Fibroblast of villous mesenchyme (primary cell): Measurements from ENCODE around the gene CYBC1. TPM values are rescaled to one million over a fixed set of nuclear protein-coding genes. Genes with fewer than 3 reads are reported as not detected.
"Not testable (repeated sequence)": the region's sequence is repeated elsewhere in the genome, so short reads cannot be mapped to it uniquely, and the experiment has no call there.

Experiments
- DNase-seq: peaks from one replicate; pipeline ENCODE4 v3.0.0-alpha.2; 2010; ENCODE audit warnings: low read depth
- H3K4me3 ChIP-seq: 2 replicates; pipeline ENCODE4 v1.5.1; 2011; ENCODE audit warnings: low read depth, mild to moderate bottlenecking, low read length
- CTCF ChIP-seq: IDR thresholded peaks from 2 replicates; pipeline ENCODE4 v1.5.1; 2012; ENCODE audit warnings: low read depth, mild to moderate bottlenecking, low read length; ENCODE audit not compliant: insufficient read depth
- total RNA-seq: library from RNA; depleted of rRNA; stranded (reverse); fragments of >200 nt; gene quantifications from 2 replicates; pipeline ENCODE4 v1.2.3, GENCODE V29; 2012

Gene CYBC1
- total RNA-seq, 1 donor = 46.2 TPM

- no peak for DNase-seq
- no peak for TF ChIP-seq CTCF
- H3K4me3 ChIP-seq = no peak overlapping the region
Observed at GRCh38 chr17:82464567-82464929, 14.0 kb upstream of the CYBC1 start.

DNA sequence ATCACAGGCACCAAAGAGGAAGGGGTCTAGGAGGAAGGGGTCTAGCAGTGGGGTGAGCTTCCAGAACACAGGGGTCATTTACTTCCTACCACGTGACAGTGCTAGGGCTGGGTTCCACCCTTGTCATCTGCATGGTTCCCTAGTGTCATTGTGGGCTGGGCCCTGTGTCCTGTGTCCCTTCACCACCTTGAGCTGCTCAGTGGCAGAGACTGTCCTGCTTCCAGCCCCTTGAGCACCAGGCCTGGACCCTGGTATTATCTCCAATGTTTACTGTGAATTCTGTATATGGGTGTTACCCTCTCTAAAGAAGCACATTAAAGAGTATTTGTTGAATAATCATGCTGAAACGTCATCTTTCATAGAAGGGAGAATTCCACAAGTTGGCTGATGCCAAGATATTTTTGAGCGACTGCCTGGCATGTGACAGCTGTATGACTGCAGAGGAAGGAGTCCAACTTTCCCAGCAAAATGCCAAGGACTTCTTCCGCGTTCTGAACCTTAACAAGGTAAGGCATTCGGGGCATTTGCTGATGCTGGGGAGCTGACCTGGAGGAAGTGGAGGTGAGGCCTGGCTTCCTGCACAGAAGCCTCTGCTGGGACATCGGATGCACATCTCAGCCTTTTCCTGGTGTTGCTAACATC is 13.5 kb upstream of the CYBC1 start:
- no peak for DNase-seq

DNA sequence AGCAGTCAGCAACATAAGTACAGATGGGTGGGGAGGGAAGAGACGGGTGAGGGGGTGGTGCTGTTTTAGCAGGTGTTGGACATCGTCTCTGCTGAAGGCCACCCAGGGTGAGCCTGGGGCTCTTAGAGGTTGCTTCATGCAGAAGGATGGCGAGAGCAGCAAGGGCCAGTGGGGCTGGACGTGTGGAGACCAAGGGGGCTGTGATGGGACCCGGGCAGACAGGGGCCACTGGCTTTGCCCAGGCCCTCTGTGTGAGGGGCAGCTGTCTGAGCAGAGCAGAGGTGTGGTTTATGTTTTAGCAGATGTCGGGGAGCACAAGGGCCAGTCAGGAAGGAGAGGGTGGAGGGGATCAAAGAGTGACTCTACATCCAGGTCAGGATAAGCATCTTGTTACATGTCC is 12.8 kb upstream of the CYBC1 start:
- no peak overlapping the region for H3K4me3 ChIP-seq
- no peak for DNase-seq
- TF ChIP-seq CTCF = no peak

More for the DNA sequence above, 13.5 kb upstream of the CYBC1 start:
- no peak for TF ChIP-seq CTCF
- no peak overlapping the region for H3K4me3 ChIP-seq

GRCh38 chr17:82461827-82462524 is 11.4 kb upstream of the CYBC1 start:
- DNase-seq = no peak
- H3K4me3 ChIP-seq = no peak overlapping the region

DNA sequence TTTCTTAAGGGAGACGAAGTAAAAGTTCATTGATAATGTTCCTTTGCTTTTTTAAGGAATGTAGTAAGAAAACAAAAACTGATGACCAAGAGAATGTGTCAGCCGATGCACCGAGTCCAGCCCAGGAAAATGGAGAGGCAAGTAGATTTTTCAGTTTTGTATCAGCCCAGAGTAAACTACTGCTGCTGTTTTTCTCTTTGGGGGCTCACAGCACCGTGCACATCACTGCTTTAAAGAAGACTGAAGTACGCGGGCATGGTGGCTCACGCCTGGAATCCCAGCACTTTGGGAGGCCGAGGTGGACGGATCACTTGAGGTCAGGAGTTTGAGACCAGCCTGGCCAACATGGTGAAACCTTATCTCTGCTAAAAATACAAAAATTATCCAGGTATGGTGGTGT is 9.4 kb upstream of the CYBC1 start:
- not testable (repeated sequence) for DNase-seq, H3K4me3 ChIP-seq

More at GRCh38 chr17:82461827-82462524, 11.4 kb upstream of the CYBC1 start:
- no peak for TF ChIP-seq CTCF

- peak overlapping the region; percentile 84 for H3K4me3 ChIP-seq
- no peak for TF ChIP-seq CTCF
- peak; percentile 24 for DNase-seq
Observed at GRCh38 chr17:82458885-82459424, 8.4 kb upstream of the CYBC1 start.

- no peak for TF ChIP-seq CTCF
- DNase-seq = peak; percentile 98
- H3K4me3 ChIP-seq = peak within 1 kb of the TSS; percentile 84
Observed at GRCh38 chr17:82458179-82458884, 7.8 kb upstream of the CYBC1 start, which contains the start of gene NARF. NARF (plus strand) TSS chr17:82458741; CDS start chr17:82458804, 63 bp downstream.
